SK-N-SH treated with all-trans-retinoic acid at 6 μM for 48 hours (cell line): ENCODE results near the gene APC2.

Experiments
- BACH2 ChIP-seq: fragments of 250-450 bp; sonication (Bioruptor Pico); IDR thresholded peaks from 2 replicates; pipeline ENCODE4 v1.9.0; 2021; ENCODE audit warnings: mild to moderate bottlenecking, borderline replicate concordance
- TF ChIP-seq, protein P1 (sequence below): fragments of 250-450 bp; sonication (Bioruptor Pico); IDR thresholded peaks from 2 replicates; pipeline ENCODE4 v1.5.0; 2020; ENCODE audit warnings: mild to moderate bottlenecking, moderate library complexity

DNA sequence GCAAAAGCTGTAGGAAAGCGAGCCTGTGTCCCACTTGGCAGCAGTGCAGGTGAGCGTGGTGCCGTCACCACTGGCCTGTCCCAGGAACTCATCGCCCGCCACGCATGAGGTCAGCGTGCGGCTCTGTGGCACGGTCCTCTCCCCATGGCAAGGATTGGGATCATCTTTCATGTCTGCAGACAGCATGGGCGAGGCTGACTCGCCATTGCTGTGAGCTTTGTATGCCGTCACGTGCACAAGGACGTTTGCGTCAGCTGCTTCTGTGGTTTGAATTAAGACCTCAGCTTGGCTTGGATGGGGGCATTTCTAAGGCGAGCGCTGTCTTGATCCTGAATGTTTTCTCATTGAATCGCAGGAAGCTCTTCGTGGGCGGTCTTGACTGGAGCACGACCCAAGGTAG is 32.8 kb upstream of the APC2 start:
- TF ChIP-seq, protein P1, sequence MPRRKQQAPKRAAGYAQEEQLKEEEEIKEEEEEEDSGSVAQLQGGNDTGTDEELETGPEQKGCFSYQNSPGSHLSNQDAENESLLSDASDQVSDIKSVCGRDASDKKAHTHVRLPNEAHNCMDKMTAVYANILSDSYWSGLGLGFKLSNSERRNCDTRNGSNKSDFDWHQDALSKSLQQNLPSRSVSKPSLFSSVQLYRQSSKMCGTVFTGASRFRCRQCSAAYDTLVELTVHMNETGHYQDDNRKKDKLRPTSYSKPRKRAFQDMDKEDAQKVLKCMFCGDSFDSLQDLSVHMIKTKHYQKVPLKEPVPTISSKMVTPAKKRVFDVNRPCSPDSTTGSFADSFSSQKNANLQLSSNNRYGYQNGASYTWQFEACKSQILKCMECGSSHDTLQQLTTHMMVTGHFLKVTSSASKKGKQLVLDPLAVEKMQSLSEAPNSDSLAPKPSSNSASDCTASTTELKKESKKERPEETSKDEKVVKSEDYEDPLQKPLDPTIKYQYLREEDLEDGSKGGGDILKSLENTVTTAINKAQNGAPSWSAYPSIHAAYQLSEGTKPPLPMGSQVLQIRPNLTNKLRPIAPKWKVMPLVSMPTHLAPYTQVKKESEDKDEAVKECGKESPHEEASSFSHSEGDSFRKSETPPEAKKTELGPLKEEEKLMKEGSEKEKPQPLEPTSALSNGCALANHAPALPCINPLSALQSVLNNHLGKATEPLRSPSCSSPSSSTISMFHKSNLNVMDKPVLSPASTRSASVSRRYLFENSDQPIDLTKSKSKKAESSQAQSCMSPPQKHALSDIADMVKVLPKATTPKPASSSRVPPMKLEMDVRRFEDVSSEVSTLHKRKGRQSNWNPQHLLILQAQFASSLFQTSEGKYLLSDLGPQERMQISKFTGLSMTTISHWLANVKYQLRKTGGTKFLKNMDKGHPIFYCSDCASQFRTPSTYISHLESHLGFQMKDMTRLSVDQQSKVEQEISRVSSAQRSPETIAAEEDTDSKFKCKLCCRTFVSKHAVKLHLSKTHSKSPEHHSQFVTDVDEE (CRISPR knock-in tag) = no peak
- TF ChIP-seq BACH2 (CRISPR knock-in tag) = no peak
